Measurements from ENCODE around the gene TREX2.

Gene TREX2

GRCh38 chrX:153456161-153456560, 10.3 kb upstream of the TREX2 start:
- no peak for FAIRE-seq

GRCh38 chrX:153455571-153455970, 9.7 kb upstream of the TREX2 start:
- FAIRE-seq (no peak), DNase-seq (ENCODE audit: low spot score) (no peak)

More at GRCh38 chrX:153456161-153456560, 10.3 kb upstream of the TREX2 start:
- DNase-seq (ENCODE audit: low spot score): no peak

GRCh38 chrX:153454901-153455550, 9.2 kb upstream of the TREX2 start:
- DNase-seq (ENCODE audit: low spot score) (no peak), FAIRE-seq (no peak)

- DNase-seq (ENCODE audit: low spot score): no peak
- FAIRE-seq: no peak
These were observed 5.1 kb upstream of the TREX2 start for GRCh38 chrX:153450949-153451277.

DNA sequence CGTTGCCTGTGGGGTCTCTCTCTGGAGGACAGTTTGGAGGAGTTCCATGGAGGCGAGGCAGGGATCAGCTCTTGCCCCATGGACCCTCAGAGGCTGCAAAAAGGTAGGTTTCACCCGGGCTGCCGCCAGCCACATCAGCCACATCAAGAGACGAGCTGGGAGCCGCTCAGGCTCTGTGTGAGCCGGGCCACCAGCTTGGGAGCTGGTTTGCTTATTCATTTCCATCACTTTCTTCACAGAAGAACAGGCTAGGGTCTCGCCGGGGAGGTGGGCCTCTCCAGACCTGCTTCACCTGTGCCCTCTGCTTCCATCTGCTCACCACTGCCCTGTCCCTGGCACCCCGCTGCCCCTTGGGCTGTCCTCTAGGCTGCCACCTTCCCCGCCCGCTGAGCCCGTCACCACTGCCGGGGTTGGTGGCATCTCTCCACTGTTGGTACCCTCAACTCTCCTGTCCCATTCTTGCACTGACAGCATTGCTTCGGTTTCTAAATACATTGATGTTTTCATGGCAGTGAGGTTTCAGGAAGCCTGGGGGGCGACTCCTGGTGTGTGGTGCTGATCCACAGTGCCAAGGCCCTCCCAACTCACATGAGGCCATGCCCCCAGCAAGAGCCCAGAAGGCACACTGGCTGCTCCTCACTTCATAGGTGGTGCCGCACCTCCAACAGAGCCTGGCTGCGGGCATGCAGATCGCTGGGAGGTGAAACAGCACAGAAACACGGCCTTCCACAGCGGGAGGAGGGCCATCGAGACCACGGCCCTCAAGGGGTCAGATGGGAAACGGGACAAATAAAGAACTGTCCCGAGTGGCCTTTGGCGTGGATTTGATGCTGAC, 4.5 kb upstream of the TREX2 start:
- FAIRE-seq (no peak), DNase-seq (ENCODE audit: low spot score) (no peak)

DNA sequence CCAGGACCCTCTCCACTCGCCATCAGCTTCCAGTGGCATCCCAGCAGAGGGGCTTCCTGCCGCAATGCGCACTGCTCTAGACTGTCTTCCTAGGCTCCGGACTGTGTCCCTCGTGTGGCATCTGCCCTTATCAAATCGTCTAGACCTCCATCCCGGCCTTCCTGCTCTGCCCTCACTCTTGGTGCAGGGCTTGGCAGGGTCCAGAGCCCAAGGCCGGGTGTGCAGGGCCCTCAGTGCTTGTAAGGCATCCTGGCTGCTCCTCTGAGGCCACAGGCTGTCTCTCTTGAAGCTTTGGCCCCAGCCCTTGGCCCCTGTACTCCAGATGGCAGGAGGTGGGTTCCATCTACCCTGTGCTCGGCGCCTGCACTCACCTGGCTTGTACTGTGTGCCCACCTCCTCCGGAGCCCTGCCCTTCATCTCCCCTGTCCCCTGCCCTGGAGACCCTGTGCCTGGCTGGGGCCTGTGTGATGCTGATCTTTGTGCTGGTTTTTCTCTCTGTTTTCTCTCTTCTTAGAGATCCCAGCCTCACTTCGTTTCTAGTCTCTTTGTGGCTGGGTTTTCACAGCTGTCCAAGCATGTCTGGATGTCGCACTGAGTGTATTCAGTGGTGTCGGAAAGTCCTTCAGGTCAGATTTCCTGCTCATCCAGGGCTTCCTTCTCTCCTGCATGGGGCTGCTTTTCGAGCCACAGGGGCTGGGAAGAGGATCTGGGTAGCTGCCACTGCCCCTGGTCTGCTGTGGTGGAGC, 3.7 kb upstream of the TREX2 start:
- no peak for DNase-seq (ENCODE audit: low spot score)
- no peak for FAIRE-seq

DNA sequence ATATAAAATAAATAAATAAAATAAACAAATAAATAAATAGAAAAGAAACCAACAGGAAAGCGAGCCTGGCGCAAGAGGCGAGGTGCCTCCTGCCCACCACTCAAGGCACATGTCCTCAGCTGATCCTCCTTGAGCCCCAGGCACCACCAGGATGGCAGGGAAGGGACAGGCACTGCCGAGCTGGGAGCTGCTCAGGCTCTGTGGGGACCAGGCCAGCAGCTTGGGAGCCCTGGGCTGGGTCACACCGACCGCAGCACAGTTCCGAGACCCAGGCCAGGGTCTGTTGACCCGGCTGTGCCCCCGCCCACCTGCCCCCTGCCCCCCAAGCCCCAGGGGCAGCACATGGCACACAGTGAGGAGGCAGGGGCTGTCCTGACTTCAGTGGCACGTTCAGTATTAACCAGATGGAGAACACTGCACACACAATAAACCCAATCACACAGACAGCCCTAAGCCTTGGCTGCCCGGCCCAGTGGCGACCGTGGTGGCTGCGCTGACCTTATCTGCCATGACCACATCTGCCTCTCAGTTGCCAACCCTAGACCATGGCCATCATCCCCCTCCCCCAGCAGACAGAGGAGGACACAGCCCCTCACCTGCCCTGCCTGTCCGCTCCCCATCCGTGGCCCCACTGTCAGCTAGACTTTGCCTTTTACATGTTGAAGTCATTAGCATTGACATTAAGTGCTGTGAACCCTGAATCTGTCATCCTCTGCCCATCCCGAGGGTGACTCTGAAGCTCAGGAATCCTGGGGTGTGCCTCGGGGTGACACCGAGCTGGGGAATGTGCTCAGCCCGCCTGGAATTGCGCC, 2.9 kb upstream of the TREX2 start:
- FAIRE-seq (no peak), DNase-seq (ENCODE audit: low spot score) (no peak)

DNA sequence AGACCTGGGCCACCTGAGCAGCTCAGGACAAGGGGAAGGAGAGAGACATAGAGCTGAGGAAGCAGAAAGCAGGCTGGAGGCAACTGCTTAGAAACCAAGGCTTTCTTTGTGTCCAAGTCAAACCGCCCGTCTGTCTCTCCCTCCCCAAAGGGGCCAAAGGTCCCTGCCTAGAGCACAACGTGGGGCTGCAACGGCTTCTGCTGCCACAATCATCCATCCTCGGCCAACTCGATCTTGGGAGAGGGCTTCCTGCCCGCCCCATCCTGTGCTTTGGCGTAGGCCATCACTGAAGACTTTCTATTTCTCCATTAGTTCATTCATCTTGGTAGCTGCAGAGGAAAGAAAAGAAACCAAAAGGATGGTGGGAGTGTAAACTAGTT, 1.7 kb upstream of the TREX2 start:
- DNase-seq (ENCODE audit: low spot score) (no peak), FAIRE-seq (no peak)

GRCh38 chrX:153446950-153447580, 1.2 kb upstream of the TREX2 start:
- no peak for DNase-seq (ENCODE audit: low spot score)
- no peak for FAIRE-seq

- no peak for DNase-seq (ENCODE audit: low spot score)
- FAIRE-seq: no peak
These were observed 730 bp upstream of the TREX2 start for GRCh38 chrX:153446636-153446936.

GRCh38 chrX:153445106-153445855, 575 bp downstream of the TREX2 start:
- DNase-seq (ENCODE audit: low spot score) (no peak), FAIRE-seq (no peak)

- FAIRE-seq (no peak), DNase-seq (ENCODE audit: low spot score) (no peak)
These were observed 1.4 kb downstream of the TREX2 start for GRCh38 chrX:153444333-153445011.

DNA sequence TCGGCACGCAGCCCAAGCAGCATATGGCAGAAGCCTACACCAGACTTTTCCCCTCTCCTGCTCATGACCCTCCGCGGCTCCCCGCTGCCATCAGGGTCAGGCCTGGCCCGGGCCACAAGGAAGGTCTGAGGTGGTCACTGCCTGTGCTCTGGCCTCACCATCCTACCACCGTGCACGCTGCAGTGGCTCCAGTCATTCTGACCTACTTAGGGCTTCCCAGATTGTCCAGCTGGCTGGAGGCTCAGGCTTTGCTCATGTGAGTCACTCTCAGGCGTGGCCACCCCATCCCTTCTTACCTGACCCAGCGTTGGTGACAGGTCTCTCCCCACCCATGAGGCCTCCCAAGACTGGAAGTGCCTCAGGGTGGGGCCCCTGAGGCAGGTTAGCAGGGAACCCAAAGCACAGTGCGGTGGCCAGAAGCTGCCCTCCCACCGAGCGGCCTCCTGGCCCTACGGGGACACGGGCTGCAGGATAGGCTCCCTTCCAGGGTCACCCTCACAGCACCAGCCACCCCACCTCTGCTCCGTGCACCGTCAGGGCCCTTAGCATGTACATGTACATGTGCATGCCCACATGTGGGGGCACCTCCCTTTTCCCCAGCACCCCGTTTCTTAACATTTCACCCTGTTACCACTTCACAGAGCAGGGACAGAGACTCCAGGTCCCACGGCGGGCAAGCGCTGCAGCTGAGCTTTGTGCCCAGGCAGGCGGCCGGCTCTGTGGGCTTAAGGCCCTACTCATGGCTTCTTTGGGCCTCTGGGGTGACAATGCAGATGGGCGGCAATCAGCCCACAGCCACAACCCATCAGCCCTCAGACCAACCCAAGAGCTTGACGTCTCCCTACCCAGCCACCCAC, 2.2 kb downstream of the TREX2 start:
- FAIRE-seq (no peak), DNase-seq (ENCODE audit: low spot score) (no peak)

DNA sequence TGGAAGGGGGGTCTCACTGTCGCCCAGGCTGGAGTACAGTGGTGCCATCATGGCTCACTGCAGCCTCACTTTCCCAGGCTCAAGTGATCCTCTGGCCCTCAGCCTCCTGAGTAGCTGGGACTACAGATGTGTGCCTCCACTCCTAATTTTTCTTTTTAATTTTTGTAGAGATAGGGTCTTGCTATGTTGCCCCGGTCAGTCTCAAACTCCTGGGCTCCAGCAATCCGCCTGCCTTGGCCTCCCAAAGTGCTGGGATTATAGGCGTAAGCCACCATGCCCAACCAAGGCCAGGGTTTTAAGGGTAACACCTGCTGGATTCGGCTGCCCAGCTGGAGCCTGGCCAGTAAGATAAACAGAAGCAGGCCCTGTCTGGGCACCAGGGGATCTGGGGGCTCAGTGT, 3.4 kb downstream of the TREX2 start:
- DNase-seq (ENCODE audit: low spot score): no peak
- FAIRE-seq: no peak

- DNase-seq (ENCODE audit: low spot score) (no peak), FAIRE-seq (no peak)
These were observed 3.9 kb downstream of the TREX2 start for GRCh38 chrX:153441981-153442380.

DNA sequence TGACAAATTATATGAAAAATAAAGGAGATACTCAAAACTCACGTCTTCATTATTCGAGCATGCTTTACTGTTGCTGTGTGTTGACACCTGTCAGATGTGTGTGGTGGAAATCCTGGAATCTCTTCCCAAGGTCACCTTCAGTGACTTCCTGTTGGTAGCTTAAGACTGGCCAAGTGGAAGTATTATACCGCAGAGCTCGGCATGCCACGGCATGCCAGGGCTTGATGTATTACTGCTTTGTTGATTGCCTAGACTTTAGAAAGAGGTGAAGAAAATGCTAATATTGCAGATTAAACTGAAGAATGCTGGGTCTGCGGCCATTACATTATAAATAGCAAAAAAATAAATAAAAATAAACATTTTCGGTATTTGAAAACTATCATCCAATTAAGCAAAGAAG, 4.6 kb downstream of the TREX2 start:
- DNase-seq (ENCODE audit: low spot score) (no peak), FAIRE-seq (no peak)

DNA sequence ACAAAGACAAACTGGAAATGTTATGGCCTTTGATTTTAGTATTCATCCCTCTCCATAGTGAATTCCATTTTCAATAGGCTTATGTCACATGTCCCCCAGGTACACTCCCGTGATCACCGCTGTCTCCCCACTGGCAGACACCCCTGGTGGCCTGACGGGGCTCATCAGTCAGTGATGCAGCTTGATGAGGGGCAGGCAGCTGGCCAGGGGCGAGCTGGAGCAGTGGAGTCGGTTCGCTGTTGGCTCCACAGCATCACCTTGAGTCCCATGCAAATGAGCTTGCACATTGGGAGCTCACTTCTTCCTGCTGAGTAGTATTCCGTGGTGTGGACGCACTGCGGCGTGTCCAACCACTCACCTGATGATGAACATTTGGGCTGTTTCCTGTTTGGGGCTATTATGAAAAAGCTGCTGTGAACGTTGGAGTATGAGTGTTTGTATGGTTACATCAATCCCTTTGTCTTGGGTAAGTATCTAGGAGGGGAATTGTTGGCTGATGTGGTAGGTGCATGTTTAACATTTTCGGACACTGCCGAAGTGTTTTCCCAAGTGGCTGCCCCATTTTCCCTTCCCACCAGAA, 5.2 kb downstream of the TREX2 start:
- FAIRE-seq (no peak), DNase-seq (ENCODE audit: low spot score) (no peak)

GRCh38 chrX:153439977-153440376, 5.9 kb downstream of the TREX2 start:
- FAIRE-seq: no peak
- no peak for DNase-seq (ENCODE audit: low spot score)

GRCh38 chrX:153438532-153438931, 7.3 kb downstream of the TREX2 start:
- DNase-seq (ENCODE audit: low spot score) (peak; percentile 4), FAIRE-seq (no peak)

Measured in RCC 7860 (cell line).